CD4-positive, alpha-beta T cell treated with Interleukin-12 subunit alpha and Interleukin-12 subunit beta, for 1 hour (primary cell): ENCODE data around the gene ZBTB20.
"Not testable (repeated sequence)": the region's sequence is repeated elsewhere in the genome, so short reads cannot be mapped to it uniquely, and the experiment has no call there.

ENCODE experiments used
- DNase-seq: peaks from one replicate; pipeline ENCODE4 v3.0.0-alpha.2; 2020

Gene ZBTB20

DNA sequence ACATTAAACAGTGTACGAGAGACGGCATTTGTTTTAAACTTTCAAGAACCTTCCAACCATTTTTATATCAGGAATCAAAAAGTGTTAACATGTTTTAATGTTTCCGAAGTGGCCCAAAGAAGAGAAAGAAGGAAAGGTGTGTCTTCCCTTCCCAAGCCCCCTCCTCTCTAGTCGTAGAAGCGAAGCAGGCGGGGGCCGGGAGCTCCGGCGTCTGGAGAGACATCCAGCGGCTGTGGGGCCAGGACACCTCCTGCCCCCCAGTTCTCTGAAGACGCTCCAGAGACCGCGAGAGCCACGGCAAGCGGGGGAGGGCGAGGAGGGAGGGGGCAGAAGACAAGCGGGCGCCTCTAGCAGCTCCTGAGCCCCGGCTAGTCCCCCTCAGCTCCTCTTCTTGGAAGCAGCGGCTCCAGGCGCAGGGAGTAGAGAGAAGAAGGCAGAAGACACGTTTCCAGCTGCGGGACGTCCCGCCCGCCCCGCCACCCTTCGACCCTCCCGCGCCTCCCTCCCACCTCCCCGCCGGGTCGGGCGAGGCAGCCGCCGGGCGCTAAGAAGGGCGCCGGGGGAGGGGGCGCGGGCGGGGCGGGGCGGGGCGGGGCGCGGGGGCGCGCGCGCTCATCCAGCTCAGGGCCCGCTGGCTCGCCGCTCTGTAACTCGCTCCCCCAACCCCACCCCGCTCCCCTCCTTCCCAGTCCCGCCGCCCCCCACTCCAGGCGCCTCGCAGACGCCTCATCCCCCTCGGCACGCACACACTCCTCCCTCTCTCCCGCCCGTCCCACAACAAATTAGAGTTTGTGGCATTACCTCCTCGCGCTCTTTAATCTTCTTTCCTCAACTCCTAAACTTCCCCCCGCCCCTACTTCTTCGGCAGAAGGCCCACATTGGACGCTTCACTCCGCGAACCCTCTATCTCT is at the start of gene ZBTB20:
Gene ZBTB20, minus strand, starts transcription at position 871 of the 911 bp plus-strand sequence.
- peak; percentile 76 for DNase-seq

DNA sequence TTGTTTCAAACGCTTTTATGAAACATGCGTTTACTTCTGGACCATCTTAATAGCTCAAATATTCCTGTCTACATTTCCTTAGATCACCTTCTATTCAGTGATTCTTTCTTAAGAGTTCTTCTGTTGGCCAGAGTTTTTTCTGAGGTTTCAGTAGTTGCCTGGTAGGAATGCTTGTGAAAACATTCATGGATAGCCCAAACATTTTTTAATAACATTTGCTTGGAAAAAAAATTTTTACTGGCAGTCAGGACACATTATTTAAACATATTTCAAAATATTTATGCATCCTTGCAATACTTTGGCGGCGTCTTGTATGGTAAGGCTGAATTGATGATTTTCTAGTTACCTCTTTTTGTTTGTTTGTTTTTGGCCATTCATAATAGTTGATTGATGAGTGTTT is 47.4 kb upstream of the ZBTB20 start:
- no peak for DNase-seq

GRCh38 chr3:115190747-115191146 is 43.7 kb upstream of the ZBTB20 start:
- no peak for DNase-seq

DNA sequence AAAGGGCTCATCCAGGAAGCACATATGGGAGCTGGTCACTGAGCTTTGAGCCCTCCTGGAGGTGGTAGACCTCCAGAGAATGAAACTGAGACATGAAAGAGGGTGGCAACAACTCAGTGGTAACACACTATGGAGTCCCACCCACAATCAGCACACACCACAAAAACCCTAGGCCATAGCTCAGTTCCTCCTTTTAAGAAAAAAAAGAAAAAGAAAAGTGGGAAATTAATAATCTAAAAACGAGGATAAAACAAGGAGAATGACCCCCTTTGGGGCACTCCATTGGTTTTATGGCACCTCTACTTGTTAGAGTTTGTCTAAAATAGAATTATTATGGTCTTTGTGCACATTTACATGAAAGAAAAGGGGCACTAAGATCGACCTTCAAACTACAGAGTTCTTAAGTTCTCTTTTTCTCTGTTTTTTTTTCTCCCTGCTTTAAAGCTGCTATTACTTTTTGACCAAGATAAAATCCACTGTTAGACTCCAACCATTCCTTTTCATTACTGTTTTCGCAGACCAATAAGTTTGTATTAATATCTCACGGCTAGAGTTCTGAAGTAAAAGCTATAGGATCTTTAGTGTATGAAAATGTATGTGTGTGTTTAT is 40.2 kb upstream of the ZBTB20 start:
- no peak for DNase-seq

- DNase-seq: no peak
Measured at GRCh38 chr3:115186351-115187148, 39.5 kb upstream of the ZBTB20 start.

GRCh38 chr3:115184859-115185572 is 37.9 kb upstream of the ZBTB20 start:
- not testable (repeated sequence) for DNase-seq

- not testable (repeated sequence) for DNase-seq
Measured at GRCh38 chr3:115178930-115179329, 31.8 kb upstream of the ZBTB20 start.

- peak; percentile 13 for DNase-seq
Measured at GRCh38 chr3:115169808-115170207, 22.7 kb upstream of the ZBTB20 start.

GRCh38 chr3:115165701-115166100 is 18.6 kb upstream of the ZBTB20 start:
- peak; percentile 29 for DNase-seq

GRCh38 chr3:115165266-115165665 is 18.2 kb upstream of the ZBTB20 start:
- DNase-seq: peak; percentile 58

DNA sequence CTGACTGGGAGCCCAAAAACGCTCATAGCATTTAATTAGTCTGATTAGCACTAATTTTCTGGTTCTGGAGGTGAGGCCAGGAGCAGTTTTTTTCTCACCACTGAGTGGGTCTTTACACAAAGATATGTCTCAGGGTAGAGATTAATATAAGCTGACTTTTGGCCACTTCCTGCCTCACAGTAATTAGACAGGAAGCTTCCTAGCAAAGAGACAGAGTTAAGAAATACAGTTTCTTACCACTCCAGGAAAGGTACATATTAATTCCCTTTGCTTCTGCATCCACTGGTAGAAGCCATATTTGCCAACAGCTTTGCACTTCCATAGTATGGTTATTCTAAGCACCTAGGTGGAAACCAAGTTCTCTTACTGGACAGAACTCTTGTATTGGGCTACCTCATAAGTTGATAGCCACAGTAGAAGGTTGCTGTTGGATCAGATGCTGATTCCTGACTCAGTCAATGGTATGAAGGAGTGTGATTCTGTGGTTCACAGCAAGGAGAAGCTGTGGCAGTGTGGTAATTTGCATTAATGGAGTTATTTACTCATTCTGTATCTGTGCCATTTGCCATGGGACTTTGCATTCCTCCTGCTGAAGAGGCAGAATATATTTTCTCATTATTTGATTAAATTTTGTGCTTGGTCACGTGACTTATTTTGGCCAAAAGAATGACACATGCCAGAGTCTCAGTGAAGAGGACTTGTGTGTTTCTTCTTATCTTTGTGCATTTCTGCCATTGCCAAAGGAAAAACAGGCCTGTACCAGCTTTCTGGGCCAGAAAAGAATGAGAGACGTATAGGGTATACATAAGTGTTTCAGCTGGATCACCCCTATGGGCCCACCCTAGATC is 17.5 kb upstream of the ZBTB20 start:
- peak; percentile 29 for DNase-seq

DNA sequence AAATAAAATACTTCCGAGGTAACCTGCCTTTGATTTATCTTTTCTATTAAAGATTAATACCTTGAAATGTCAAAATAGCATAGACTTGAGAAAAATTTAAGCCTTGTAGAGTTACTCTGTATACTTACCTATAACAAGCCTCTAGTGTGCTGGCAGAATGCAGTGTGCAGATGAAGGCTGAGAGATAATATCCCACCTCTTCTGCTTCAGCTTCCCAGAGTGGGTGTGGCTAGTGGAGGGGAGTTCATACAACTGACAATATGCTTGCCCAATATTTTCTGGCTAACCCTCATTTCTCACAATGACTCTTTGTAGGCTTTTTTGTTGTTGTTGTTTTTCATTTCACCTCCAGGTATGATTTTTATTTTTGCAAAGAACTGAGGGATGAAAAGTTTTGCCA is 15.7 kb upstream of the ZBTB20 start:
- DNase-seq: no peak

DNA sequence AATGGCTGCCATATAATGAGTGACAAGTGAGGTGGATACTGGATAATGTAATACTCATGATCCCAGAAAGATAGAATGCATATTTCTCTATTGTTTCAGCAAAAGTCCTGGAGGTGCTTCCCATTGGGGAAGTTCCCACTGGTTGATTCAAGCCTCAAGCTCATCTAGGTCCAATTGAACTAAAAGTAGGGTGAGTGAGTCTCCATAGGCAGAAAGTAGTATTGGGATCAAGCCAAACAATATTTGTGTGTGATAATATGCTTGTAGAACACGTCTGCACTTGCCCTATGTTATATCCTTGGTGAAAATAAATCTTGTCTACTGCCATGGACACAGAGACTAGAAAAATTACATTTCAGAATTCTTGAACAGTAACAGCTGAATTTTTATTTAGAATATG is 14.8 kb upstream of the ZBTB20 start:
- no peak for DNase-seq

DNA sequence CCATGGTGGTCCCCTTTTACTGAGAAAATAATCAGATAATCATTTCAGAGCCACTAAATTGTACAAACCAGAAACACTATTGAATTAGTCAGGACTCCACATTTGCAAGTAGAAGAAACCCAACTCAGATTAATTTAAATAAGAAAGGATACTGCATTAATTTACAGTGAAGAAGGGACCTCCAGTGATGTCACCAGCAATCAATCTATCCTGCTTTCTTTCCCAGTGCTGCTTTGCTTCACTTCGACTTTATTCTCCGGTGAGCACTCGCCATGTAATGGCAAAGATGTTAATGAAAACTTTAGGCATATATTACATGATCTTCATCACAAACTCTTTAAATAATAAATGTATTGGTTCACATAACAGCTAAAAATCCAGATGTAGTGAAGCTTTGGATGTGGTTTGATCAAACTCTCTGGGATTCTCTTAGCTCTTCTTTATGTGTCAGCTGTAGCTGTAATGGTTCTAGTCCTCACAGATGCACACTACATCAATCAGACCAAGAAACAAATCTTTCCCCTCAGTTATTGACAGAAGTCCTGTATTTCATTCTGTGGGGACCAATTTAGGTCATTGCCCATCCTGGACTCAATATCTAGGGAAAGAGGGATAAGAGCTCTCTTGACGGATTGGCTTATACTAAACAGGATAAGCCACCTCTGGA is 14.2 kb upstream of the ZBTB20 start:
- no peak for DNase-seq

DNA sequence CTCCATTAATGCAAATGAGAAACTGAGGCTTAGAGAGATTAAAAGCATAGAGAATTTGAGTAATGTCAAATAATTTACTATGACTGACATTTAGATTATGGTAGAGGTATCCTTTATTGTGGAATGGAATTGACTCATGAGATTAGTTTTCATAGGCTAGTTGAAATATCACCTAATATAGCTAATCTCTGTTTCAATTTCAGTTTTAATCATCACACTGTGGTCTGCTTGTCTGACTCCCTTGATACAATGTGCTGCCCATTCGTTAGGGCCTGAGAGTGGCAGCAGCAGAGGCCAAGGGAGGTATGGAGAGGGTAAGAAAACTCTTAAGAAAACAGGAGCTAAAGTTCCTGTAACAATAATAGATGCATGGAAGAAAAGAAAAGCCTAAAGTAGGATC is 13.2 kb upstream of the ZBTB20 start:
- no peak for DNase-seq

DNA sequence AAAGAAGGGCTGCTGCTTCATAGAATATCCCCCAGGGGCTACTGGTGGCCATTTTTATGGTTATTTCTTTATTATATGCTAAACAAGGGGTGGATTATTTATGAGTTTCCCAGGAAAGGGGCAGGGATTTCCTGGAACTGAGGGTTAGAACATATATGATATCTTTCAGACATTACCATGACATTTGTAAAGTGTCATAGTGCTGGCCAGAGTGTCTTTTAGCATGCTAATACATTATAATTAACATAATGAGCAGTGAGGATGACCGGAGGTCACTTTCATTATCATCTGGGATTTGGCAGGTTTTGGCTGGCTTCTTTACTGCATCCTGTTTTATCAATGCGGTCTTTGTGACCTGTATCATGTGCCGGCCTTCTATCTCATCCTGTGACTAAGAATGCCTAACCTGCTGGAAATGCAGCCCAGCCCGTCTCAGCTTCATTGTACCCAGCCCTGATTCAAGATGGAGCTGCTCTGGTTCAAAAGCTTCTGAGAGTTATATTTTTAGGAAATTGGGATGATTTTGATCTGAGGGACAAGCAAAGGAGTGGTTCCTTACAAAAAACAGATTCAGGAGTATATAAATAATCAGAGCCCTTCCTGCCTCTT is 9.1 kb upstream of the ZBTB20 start:
- DNase-seq: no peak

GRCh38 chr3:115154611-115155010 is 7.5 kb upstream of the ZBTB20 start:
- no peak for DNase-seq

GRCh38 chr3:115151921-115152320 is 4.8 kb upstream of the ZBTB20 start:
- DNase-seq: no peak

GRCh38 chr3:115148142-115148790 is 1.2 kb upstream of the ZBTB20 start:
- no peak for DNase-seq
